OCI-LY3 (cell line): ENCODE measurements around the gene SETD7.

Source experiments
- EZH2phosphoT487 ChIP-seq: fragments of 200-600 bp; shearing (Covaris generic); IDR thresholded peaks from 2 replicates; pipeline ENCODE4 v1.6.1; 2018; ENCODE audit warnings: antibody characterized with exemption, mixed run types, low read depth
- TF ChIP-seq, protein P1 (sequence below): fragments of 200-600, 300-600 bp; sonication (generic); IDR thresholded peaks from 2 replicates; pipeline ENCODE4 v1.5.1; 2014; ENCODE audit warnings: antibody characterized with exemption, low read length, low read depth

DNA sequence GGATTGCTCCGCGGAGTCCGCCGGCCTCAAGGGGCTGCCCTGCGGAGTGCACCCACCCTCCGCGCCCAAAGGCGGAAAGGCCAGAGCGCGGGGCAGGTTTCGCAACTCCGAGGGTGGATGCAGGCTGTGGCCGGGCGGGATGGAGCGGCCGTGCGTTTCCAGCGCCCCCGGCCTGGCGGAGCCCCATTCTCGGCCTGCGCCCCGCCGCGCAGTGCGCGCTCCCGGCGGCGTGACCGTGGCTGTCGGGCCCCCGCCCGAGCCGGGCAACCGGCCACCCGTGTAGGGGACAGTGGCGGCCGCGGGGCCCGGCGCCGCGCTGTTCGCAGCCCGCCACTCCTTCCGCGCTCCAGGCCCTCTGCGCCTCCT lies 331 bp downstream of the SETD7 start:
- TF ChIP-seq, protein P1, sequence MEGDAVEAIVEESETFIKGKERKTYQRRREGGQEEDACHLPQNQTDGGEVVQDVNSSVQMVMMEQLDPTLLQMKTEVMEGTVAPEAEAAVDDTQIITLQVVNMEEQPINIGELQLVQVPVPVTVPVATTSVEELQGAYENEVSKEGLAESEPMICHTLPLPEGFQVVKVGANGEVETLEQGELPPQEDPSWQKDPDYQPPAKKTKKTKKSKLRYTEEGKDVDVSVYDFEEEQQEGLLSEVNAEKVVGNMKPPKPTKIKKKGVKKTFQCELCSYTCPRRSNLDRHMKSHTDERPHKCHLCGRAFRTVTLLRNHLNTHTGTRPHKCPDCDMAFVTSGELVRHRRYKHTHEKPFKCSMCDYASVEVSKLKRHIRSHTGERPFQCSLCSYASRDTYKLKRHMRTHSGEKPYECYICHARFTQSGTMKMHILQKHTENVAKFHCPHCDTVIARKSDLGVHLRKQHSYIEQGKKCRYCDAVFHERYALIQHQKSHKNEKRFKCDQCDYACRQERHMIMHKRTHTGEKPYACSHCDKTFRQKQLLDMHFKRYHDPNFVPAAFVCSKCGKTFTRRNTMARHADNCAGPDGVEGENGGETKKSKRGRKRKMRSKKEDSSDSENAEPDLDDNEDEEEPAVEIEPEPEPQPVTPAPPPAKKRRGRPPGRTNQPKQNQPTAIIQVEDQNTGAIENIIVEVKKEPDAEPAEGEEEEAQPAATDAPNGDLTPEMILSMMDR: no peak
- TF ChIP-seq EZH2phosphoT487: no peak
